CD8-positive, alpha-beta memory T cell (primary cell): ENCODE results near the gene UFD1. TPM values are rescaled to one million over a fixed set of nuclear protein-coding genes. Genes with fewer than 3 reads are reported as not detected.
"Not testable (repeated sequence)": the region's sequence is repeated elsewhere in the genome, so short reads cannot be mapped to it uniquely, and the experiment has no call there.

Experiments
- CTCF ChIA-PET: fragments of 350-600 bp; sonication (Branson Sonifier 250); formaldehyde crosslinking; loops from one replicate; lab custom pipeline; 2021; ENCODE audit warnings: antibody characterized with exemption; lab: Charles Lee
- POLR2A ChIA-PET: fragments of 350-600 bp; sonication (Branson Sonifier 250); formaldehyde crosslinking; loops from one replicate; lab custom pipeline; 2021; ENCODE audit warnings: antibody characterized with exemption; lab: Charles Lee
- DNase-seq, 5 donors: peaks; one replicate each; pipeline versions ENCODE4 v3.0.0 to v3.0.0-alpha.2; 2020 to 2022; ENCODE audit warnings: mixed read lengths in 1 of 5
- H3K27ac ChIP-seq: one replicate; pipeline ENCODE4 v1.7.0; 2013; ENCODE audit warnings: low read depth, mild to moderate bottlenecking, low read length, moderate library complexity
- H3K27me3 ChIP-seq: 2 replicates; pipeline ENCODE4 v1.7.0; 2013; ENCODE audit warnings: low read length, mild to moderate bottlenecking; ENCODE audit not compliant: insufficient read depth, poor library complexity, severe bottlenecking
- H3K36me3 ChIP-seq: 2 replicates; pipeline ENCODE4 v1.7.0; 2013; ENCODE audit warnings: mild to moderate bottlenecking, low read length, moderate library complexity; ENCODE audit not compliant: insufficient read depth
- H3K4me1 ChIP-seq: 2 replicates; pipeline ENCODE4 v1.7.0; 2013; ENCODE audit warnings: mild to moderate bottlenecking, low read length, moderate library complexity; ENCODE audit not compliant: insufficient read depth
- H3K4me3 ChIP-seq: 2 replicates; pipeline ENCODE4 v1.7.0; 2013; ENCODE audit warnings: mild to moderate bottlenecking, low read length
- H3K9me3 ChIP-seq: 2 replicates; pipeline ENCODE4 v1.7.0; 2013; ENCODE audit warnings: mild to moderate bottlenecking, low read length
- H3K27ac Mint-ChIP-seq, 8 donors: one replicate each; pipeline ENCODE4 v1.8.0; 2020 to 2021; ENCODE audit warnings: mixed read lengths in 8 of 8, mild to moderate bottlenecking in 6 of 8, inconsistent platforms in 3 of 8, moderate library complexity in 3 of 8
- H3K27me3 Mint-ChIP-seq, 2 donors: one replicate each; pipeline ENCODE4 v1.8.0; 2020 to 2021; ENCODE audit warnings: mixed read lengths in 2 of 2, mild to moderate bottlenecking in 1 of 2, moderate library complexity in 1 of 2
- H3K36me3 Mint-ChIP-seq, 3 donors: one replicate each; pipeline ENCODE4 v1.8.0; 2020 to 2021; ENCODE audit warnings: mixed read lengths in 3 of 3, inconsistent platforms in 1 of 3, mild to moderate bottlenecking in 1 of 3
- H3K4me1 Mint-ChIP-seq, 3 donors: one replicate each; pipeline ENCODE4 v1.8.0; 2020 to 2021; ENCODE audit warnings: mixed read lengths in 3 of 3, inconsistent platforms in 1 of 3, mild to moderate bottlenecking in 1 of 3
- H3K4me3 Mint-ChIP-seq, 7 donors: one replicate each; pipeline ENCODE4 v1.8.0; 2020 to 2021; ENCODE audit warnings: mixed read lengths in 7 of 7, mild to moderate bottlenecking in 6 of 7, moderate library complexity in 4 of 7, inconsistent platforms in 2 of 7
- H3K9me3 Mint-ChIP-seq, 5 donors: one replicate each; pipeline ENCODE4 v1.8.0; 2020 to 2022; ENCODE audit warnings: mixed read lengths in 5 of 5, mild to moderate bottlenecking in 3 of 5, moderate library complexity in 2 of 5, inconsistent platforms in 1 of 5
- polyA plus RNA-seq: library from polyadenylated mRNA; unstranded; fragments of 300-500 nt; fragmentation: Illumina TruSeq; gene quantifications from one replicate; pipeline ENCODE4 v1.2.3, GENCODE V29; 2021
- total RNA-seq, 2 experiments: library from RNA; stranded (reverse); gene quantifications; one replicate each; pipeline ENCODE4 v1.2.3, GENCODE V29; 2021

The UFD1 gene
- total and polyA plus RNA-seq, 3 experiments from 2014 or later: 82.7 to 88.8 (median 87.3) TPM

GRCh38 chr22:19440411-19441195 is 38.4 kb downstream of the UFD1 start:
- POLR2A ChIA-PET: interaction anchor here (0.6 kb wide), 1 partner anchor 123 kb away, joined by 3 read pairs; no protein-coding TSS in a partner anchor
- Histone ChIP-seq H3K27me3 (no peaks in the 10 kb centered on the region), H3K36me3 (peaks cover 24% of the 10 kb centered on the region), H3K4me1 (peaks cover 6% of the 10 kb centered on the region), H3K9me3 (no peaks in the 10 kb centered on the region), H3K4me3 (no peak overlapping the region), H3K27ac (no peak overlapping the region)
- DNase-seq: no peak
- Mint-ChIP-seq H3K4me1 (peaks cover 25 to 46% (median 26%) of the 10 kb centered on the region in 3 donors), H3K9me3 (no peaks in the 10 kb centered on the region), H3K27ac (peak overlapping the region in 5 of 8 donors; percentile 22 to 83 (median 36)), H3K4me3 (no peak overlapping the region), H3K27me3 (no peaks in the 10 kb centered on the region), H3K36me3 (peaks cover 0 to 62% (median 2%) of the 10 kb centered on the region in 3 donors)
- CTCF ChIA-PET: no interaction called here

- Histone ChIP-seq H3K9me3 (no peaks in the 10 kb centered on the region), H3K27ac (no peak overlapping the region), H3K4me1 (peaks cover 4% of the 10 kb centered on the region), H3K27me3 (no peaks in the 10 kb centered on the region), H3K4me3 (no peak overlapping the region), H3K36me3 (peaks cover 20% of the 10 kb centered on the region)
- Mint-ChIP-seq H3K4me1 (peaks cover 11 to 27% (median 14%) of the 10 kb centered on the region in 3 donors), H3K27ac (peak overlapping the region in 2 of 8 donors; percentile 10 to 42), H3K27me3 (no peaks in the 10 kb centered on the region), H3K4me3 (peak overlapping the region in 1 of 7 donors; percentile 1), H3K9me3 (no peaks in the 10 kb centered on the region), H3K36me3 (peaks cover 0 to 52% (median 3%) of the 10 kb centered on the region in 3 donors)
- CTCF ChIA-PET: no interaction called here
- POLR2A ChIA-PET: no interaction called here
- no peak for DNase-seq
Measured at GRCh38 chr22:19438298-19438697, 40.7 kb downstream of the UFD1 start.

GRCh38 chr22:19436444-19437161 is 42.4 kb downstream of the UFD1 start:
- H3K27me3 ChIP-seq, H3K27ac ChIP-seq, H3K27me3 Mint-ChIP-seq, H3K4me3 ChIP-seq, H3K9me3 Mint-ChIP-seq, H3K9me3 ChIP-seq, DNase-seq: not testable (repeated sequence)
- H3K36me3 Mint-ChIP-seq: peaks cover 0 to 50% (median 3%) of the 10 kb centered on the region in 3 donors
- Histone ChIP-seq H3K4me1 (peaks cover 11% of the 10 kb centered on the region), H3K36me3 (peaks cover 15% of the 10 kb centered on the region)
- H3K4me3 Mint-ChIP-seq: peak overlapping the region in 1 of 7 donors; percentile 43
- H3K27ac Mint-ChIP-seq: peak overlapping the region in 5 of 8 donors; percentile 6 to 72 (median 57)
- CTCF ChIA-PET: interaction anchor here (1.4 kb wide), 1 partner anchor 10 kb away, joined by 3 read pairs; no protein-coding TSS in a partner anchor
- POLR2A ChIA-PET: interaction anchor here (0.6 kb wide), 1 partner anchor 23 kb away, joined by 3 read pairs; no protein-coding TSS in a partner anchor
- peaks cover 13 to 27% (median 17%) of the 10 kb centered on the region in 3 donors for H3K4me1 Mint-ChIP-seq

GRCh38 chr22:19434829-19435580 is 44.0 kb downstream of the UFD1 start:
- H3K4me3 ChIP-seq: no peak overlapping the region
- Mint-ChIP-seq H3K36me3 (peaks cover 0 to 42% (median 3%) of the 10 kb centered on the region in 3 donors), H3K27me3 (peaks cover 0 to 3% of the 10 kb centered on the region in 2 donors), H3K27ac (peak overlapping the region in 6 of 8 donors; percentile 4 to 99 (median 50)), H3K4me3 (peak overlapping the region in 3 of 7 donors; percentile 34 to 99 (median 96)), H3K9me3 (no peaks in the 10 kb centered on the region), H3K4me1 (peaks cover 21 to 31% (median 25%) of the 10 kb centered on the region in 3 donors)
- peaks cover 15% of the 10 kb centered on the region for H3K36me3 ChIP-seq
- ChIA-PET POLR2A (no interaction called here), CTCF (interaction anchor here (1.8 kb wide), 1 partner anchor 10 kb away, joined by 6 read pairs; no protein-coding TSS in a partner anchor)
- H3K4me1 ChIP-seq: peaks cover 20% of the 10 kb centered on the region
- DNase-seq: no peak
- H3K27me3 ChIP-seq: no peaks in the 10 kb centered on the region
- H3K27ac ChIP-seq: no peak overlapping the region
- H3K9me3 ChIP-seq: no peaks in the 10 kb centered on the region

- Histone ChIP-seq H3K4me3 (no peak overlapping the region), H3K4me1 (peaks cover 26% of the 10 kb centered on the region), H3K27ac (no peak overlapping the region), H3K27me3 (no peaks in the 10 kb centered on the region), H3K36me3 (peaks cover 15% of the 10 kb centered on the region), H3K9me3 (no peaks in the 10 kb centered on the region)
- peak overlapping the region in 4 of 8 donors; percentile 36 to 99 (median 70) for H3K27ac Mint-ChIP-seq
- peaks cover 0 to 44% (median 3%) of the 10 kb centered on the region in 3 donors for H3K36me3 Mint-ChIP-seq
- H3K4me1 Mint-ChIP-seq: peaks cover 27 to 37% (median 31%) of the 10 kb centered on the region in 3 donors
- H3K27me3 Mint-ChIP-seq: peaks cover 0 to 3% of the 10 kb centered on the region in 2 donors
- DNase-seq: no peak
- ChIA-PET POLR2A (no interaction called here), CTCF (interaction anchor here (1.8 kb wide), 1 partner anchor 11 kb away, joined by 6 read pairs; no protein-coding TSS in a partner anchor)
- H3K4me3 Mint-ChIP-seq: peak overlapping the region in 5 of 7 donors; percentile 10 to 99 (median 45)
- H3K9me3 Mint-ChIP-seq: no peaks in the 10 kb centered on the region
Measured at GRCh38 chr22:19434401-19434800, 44.6 kb downstream of the UFD1 start.

GRCh38 chr22:19432133-19432851 is 46.7 kb downstream of the UFD1 start, which contains the start of gene MRPL40:
Gene MRPL40 (plus strand): TSS chr22:19432545. CDS start chr22:19432555, 10 bp downstream.
- peaks cover 35 to 49% (median 47%) of the 10 kb centered on the region in 3 donors for H3K4me1 Mint-ChIP-seq
- peaks cover 0 to 40% (median 6%) of the 10 kb centered on the region in 3 donors for H3K36me3 Mint-ChIP-seq

More at GRCh38 chr22:19432133-19432851, 46.7 kb downstream of the UFD1 start, which contains the start of gene MRPL40:
- Mint-ChIP-seq H3K27me3 (peaks cover 0 to 3% of the 10 kb centered on the region in 2 donors), H3K4me3 (peak within 1 kb of the TSS; percentile 85 to 99 (median 89)), H3K27ac (peak within 1 kb of the TSS; percentile 87 to 99 (median 92)), H3K9me3 (no peaks in the 10 kb centered on the region)
- peaks cover 22% of the 10 kb centered on the region for H3K36me3 ChIP-seq
- POLR2A ChIA-PET: interaction anchor here (1.0 to 2.1 kb wide), 7 partner anchors 12 to 288 kb away, joined by 3 to 24 read pairs (median 9); partner anchors contain the start of genes C22orf39, CDC45, ESS2 and SLC25A1
- H3K4me1 ChIP-seq: peaks cover 42% of the 10 kb centered on the region
- H3K27me3 ChIP-seq: no peaks in the 10 kb centered on the region
- peak; percentile 78 to 90 (median 82) for DNase-seq
- H3K27ac ChIP-seq: peak within 1 kb of the TSS; percentile 99
- CTCF ChIA-PET: interaction anchor here (1.1 to 1.4 kb wide), 2 partner anchors 12 to 46 kb away, joined by 3 to 5 read pairs; no protein-coding TSS in a partner anchor
- H3K4me3 ChIP-seq: peak within 1 kb of the TSS; percentile 95
- no peaks in the 10 kb centered on the region for H3K9me3 ChIP-seq
